Keratinocyte (primary cell): ENCODE data around the gene EPHA6. TPM values are rescaled to one million over a fixed set of nuclear protein-coding genes. Genes with fewer than 3 reads are reported as not detected.

ENCODE experiments used
- DNase-seq: peaks from one replicate; pipeline ENCODE4 v3.0.0-alpha.2; 2011; ENCODE audit warnings: low read depth, missing footprints, low spot score
- FAIRE-seq: peaks from 2 replicates; lab custom pipeline; 2011; peaks lifted over from hg19 to GRCh38; lab: Jason Lieb, UNC
- H2AFZ ChIP-seq: 2 replicates; pipeline ENCODE4 v1.6.0; 2012; ENCODE audit warnings: low read length, control low read depth, inconsistent platforms; ENCODE audit not compliant: control insufficient read depth
- H3K27ac ChIP-seq: 2 replicates; pipeline ENCODE4 v1.5.1; 2011; ENCODE audit warnings: low read length; ENCODE audit not compliant: control insufficient read depth, insufficient read depth
- H3K27me3 ChIP-seq: 3 replicates; pipeline ENCODE4 v1.6.0; 2011; ENCODE audit warnings: low read length; ENCODE audit not compliant: control insufficient read depth, insufficient read depth; ENCODE audit errors: extremely low read depth
- H3K36me3 ChIP-seq, 2 experiments: 2 replicates in 1 of 2; 3 replicates in 1 of 2; pipeline ENCODE4 v1.5.1; 2011; ENCODE audit warnings: low read length in 2 of 2, mild to moderate bottlenecking in 1 of 2; ENCODE audit not compliant: control insufficient read depth in 2 of 2, insufficient read depth in 2 of 2; ENCODE audit errors: extremely low read depth in 1 of 2
- H3K4me1 ChIP-seq: 3 replicates; pipeline ENCODE4 v1.5.1; 2011; ENCODE audit warnings: low read length; ENCODE audit not compliant: control insufficient read depth, insufficient read depth; ENCODE audit errors: extremely low read depth
- H3K4me2 ChIP-seq: 3 replicates; pipeline ENCODE4 v1.6.0; 2011; ENCODE audit warnings: low read depth, low read length; ENCODE audit not compliant: control insufficient read depth, insufficient read depth; ENCODE audit errors: extremely low read depth
- H3K4me3 ChIP-seq, 3 experiments: fragments of 200-600 bp in 1 of 3; sonication (generic) in 1 of 3; 2 replicates in 2 of 3; 3 replicates in 1 of 3; pipeline ENCODE4 v1.5.1; 2011 to 2016; ENCODE audit warnings: low read length in 3 of 3, mild to moderate bottlenecking in 3 of 3, control low read depth in 2 of 3, inconsistent platforms in 1 of 3, low read depth in 1 of 3, mixed read lengths in 1 of 3, mixed run types in 1 of 3, moderate library complexity in 1 of 3; ENCODE audit not compliant: control insufficient read depth in 2 of 3, insufficient read depth in 2 of 3; ENCODE audit errors: extremely low read depth in 1 of 3
- H3K79me2 ChIP-seq: 2 replicates; pipeline ENCODE4 v1.6.0; 2012; ENCODE audit warnings: low read length; ENCODE audit not compliant: control insufficient read depth, insufficient read depth
- H3K9ac ChIP-seq: 3 replicates; pipeline ENCODE4 v1.6.0; 2011; ENCODE audit warnings: low read length; ENCODE audit not compliant: control insufficient read depth, insufficient read depth; ENCODE audit errors: extremely low read depth
- H3K9me1 ChIP-seq: 3 replicates; pipeline ENCODE4 v1.6.0; 2011; ENCODE audit warnings: low read length; ENCODE audit not compliant: control insufficient read depth, insufficient read depth; ENCODE audit errors: extremely low read depth
- H3K9me3 ChIP-seq: 2 replicates; pipeline ENCODE4 v1.5.1; 2012; ENCODE audit warnings: low read depth, low read length; ENCODE audit not compliant: control insufficient read depth
- H4K20me1 ChIP-seq: 3 replicates; pipeline ENCODE4 v1.6.0; 2011; ENCODE audit warnings: low read length; ENCODE audit not compliant: control insufficient read depth, insufficient read depth; ENCODE audit errors: extremely low read depth
- CTCF ChIP-seq, 3 experiments: IDR thresholded peaks in 1 of 3; conservative IDR thresholded peaks in 1 of 3; optimal IDR thresholded peaks in 1 of 3; 2 replicates in 2 of 3; 3 replicates in 1 of 3; pipeline versions ENCODE3 to v1.5.1; 2011; ENCODE audit warnings: low read length in 3 of 3, mild to moderate bottlenecking in 3 of 3, moderate library complexity in 2 of 3, control low read depth in 1 of 3, inconsistent platforms in 1 of 3; ENCODE audit not compliant: insufficient read depth in 2 of 3; ENCODE audit errors: extremely low read depth in 1 of 3
- EZH2 ChIP-seq: IDR thresholded peaks from one replicate; pipeline ENCODE4 v1.6.1; 2012; ENCODE audit warnings: inconsistent platforms, mild to moderate bottlenecking, low read length, moderate library complexity
- dilution Hi-C: fragments of 300-500 bp; cut with MboI; formaldehyde crosslinking; loops from one replicate; pipeline ENCODE4 v1.7.0; 2020; ENCODE audit warnings: low sequenced_read_pairs; ENCODE audit not compliant: extremely low pct_ligation_motif_present
- polyA plus RNA-seq, 5 experiments: library from polyadenylated mRNA; depleted of rRNA in 3 of 5; stranded (reverse) in 3 of 5; stranded (forward) in 1 of 5; unstranded in 1 of 5; fragments of >200 nt; gene quantifications; 1 replicate in 1 of 5; 2 replicates in 3 of 5; 3 replicates in 1 of 5; pipeline versions ENCODE4 v1.2.1 to v1.2.3, GENCODE V29; 2011 to 2012; ENCODE audit warnings: missing spikeins in 2 of 5, low read depth in 1 of 5, low replicate concordance in 1 of 5

The EPHA6 gene
- polyA plus RNA-seq, 1 donor (not counting 4 experiments of a cell fraction or from before 2014, with no cell fraction given): not detected

- no peaks in the 10 kb centered on the region for H3K36me3 ChIP-seq
- peaks cover 18% of the 10 kb centered on the region for H3K4me1 ChIP-seq
- no peaks in the 10 kb centered on the region for H3K79me2 ChIP-seq
- TF ChIP-seq CTCF (optimal IDR thresholded peaks at IDR 0.05 in 1 of 3, IDR thresholded peaks at IDR 0.05 in 1 of 3, conservative IDR thresholded peaks at IDR 0.05 in 1 of 3; ENCODE audit: extremely low read depth in 1 of 3, insufficient read depth in 2 of 3, low read length in 3 of 3) (no peak), EZH2 (no peak)
- FAIRE-seq (peak; percentile 81), DNase-seq (peak; percentile 21)
- H3K9ac ChIP-seq: no peak overlapping the region
- H3K27me3 ChIP-seq: no peaks in the 10 kb centered on the region
- no peaks in the 10 kb centered on the region for H3K9me1 ChIP-seq
- dilution Hi-C loops: no loop called here
- H3K4me3 ChIP-seq: no peak overlapping the region
- H3K4me2 ChIP-seq: no peak overlapping the region
- H2AFZ ChIP-seq: peak overlapping the region; percentile 56
- no peak overlapping the region for H3K27ac ChIP-seq
- no peaks in the 10 kb centered on the region for H4K20me1 ChIP-seq
- H3K9me3 ChIP-seq: no peaks in the 10 kb centered on the region
Measured at GRCh38 chr3:97687734-97688133, 873.3 kb downstream of the EPHA6 start.

- Histone ChIP-seq H3K4me1 (peaks cover 15% of the 10 kb centered on the region), H3K9me3 (no peaks in the 10 kb centered on the region), H3K79me2 (no peaks in the 10 kb centered on the region), H3K27ac (no peak overlapping the region), H3K4me3 (no peak overlapping the region), H3K9me1 (no peaks in the 10 kb centered on the region), H3K4me2 (no peak overlapping the region), H4K20me1 (no peaks in the 10 kb centered on the region), H3K9ac (no peak overlapping the region), H3K27me3 (no peaks in the 10 kb centered on the region), H3K36me3 (no peaks in the 10 kb centered on the region), H2AFZ (no peak overlapping the region)
- dilution Hi-C loops: no loop called here
- no peak for FAIRE-seq
- no peak for DNase-seq
- no peak for TF ChIP-seq CTCF (optimal IDR thresholded peaks at IDR 0.05 in 1 of 3, IDR thresholded peaks at IDR 0.05 in 1 of 3, conservative IDR thresholded peaks at IDR 0.05 in 1 of 3; ENCODE audit: extremely low read depth in 1 of 3, insufficient read depth in 2 of 3, low read length in 3 of 3)
- TF ChIP-seq EZH2: no peak
Measured at GRCh38 chr3:97689111-97689510, 874.7 kb downstream of the EPHA6 start.
